ENCODE data around the gene GNB2. TPM values are rescaled to one million over a fixed set of nuclear protein-coding genes. Genes with fewer than 3 reads are reported as not detected.

The GNB2 gene
- total and polyA plus RNA-seq, 2 of the 13 experiments (the other 11 are each of a cell fraction or from before 2014, with no cell fraction given), result 48.3 to 67.1 TPM

- TF ChIP-seq ZNF703 (CRISPR knock-in tag; IDR thresholded peaks at IDR 0.05; ENCODE audit: borderline replicate concordance), result no peak
- no peak for TF ChIP-seq ZNF691 (CRISPR knock-in tag; IDR thresholded peaks at IDR 0.05; ENCODE audit: borderline replicate concordance, low read depth)
- no peak for TF ChIP-seq TCF7 (IDR thresholded peaks at IDR 0.05; ENCODE audit: low read depth)
- TF ChIP-seq ZNF878 (CRISPR knock-in tag; IDR thresholded peaks at IDR 0.05), result no peak
- no peak for TF ChIP-seq GZF1 (CRISPR knock-in tag; IDR thresholded peaks at IDR 0.05)
- TF ChIP-seq ZNF276 (CRISPR knock-in tag; IDR thresholded peaks at IDR 0.05; ENCODE audit: low read depth), result no peak
- no peak for TF ChIP-seq ZNF282 (IDR thresholded peaks at IDR 0.05; ENCODE audit: partially characterized antibody)
- no peak for TF ChIP-seq TARDBP (CRISPR knock-in tag; IDR thresholded peaks at IDR 0.05)
- TF ChIP-seq ZNF20 (CRISPR knock-in tag; IDR thresholded peaks at IDR 0.05), result no peak
- TF ChIP-seq PATZ1 (CRISPR knock-in tag; IDR thresholded peaks at IDR 0.05), result peak; percentile 63
- TF ChIP-seq HDAC1 (CRISPR knock-in tag; IDR thresholded peaks at IDR 0.05), result peak; percentile 26; the same call in 1 of the 2 replicates
- no peak for TF ChIP-seq RNF2 (conservative IDR thresholded peaks at IDR 0.05; ENCODE audit: low read depth)
- TF ChIP-seq ZNF615 (CRISPR knock-in tag; IDR thresholded peaks at IDR 0.05; ENCODE audit: borderline replicate concordance), result no peak
- no peak for TF ChIP-seq NR3C1 (CRISPR knock-in tag; IDR thresholded peaks at IDR 0.05)
- TF ChIP-seq HMGXB4 (CRISPR knock-in tag; IDR thresholded peaks at IDR 0.05; ENCODE audit: borderline replicate concordance in 1 of 2, low read depth in 1 of 2), result peak in 1 of 2 experiments; percentile 57; a peak in 1 of 4 replicates
- TF ChIP-seq ZFAT (CRISPR knock-in tag; conservative IDR thresholded peaks at IDR 0.05), result no peak
- TF ChIP-seq ZBTB26 (CRISPR knock-in tag; IDR thresholded peaks at IDR 0.05; ENCODE audit: borderline replicate concordance), result 0 out of 2 replicates have a peak, but pooled peaks have one; percentile 43
- 0 out of 2 replicates have a peak, but pooled peaks have one; percentile 9 for TF ChIP-seq FOXO1 (CRISPR knock-in tag; IDR thresholded peaks at IDR 0.05)
- no peak for TF ChIP-seq KLF15 (CRISPR knock-in tag; IDR thresholded peaks at IDR 0.05; ENCODE audit: borderline replicate concordance)
- no peak for TF ChIP-seq ELF3 (CRISPR knock-in tag; IDR thresholded peaks at IDR 0.05)
- no peak for TF ChIP-seq ZNF24 (IDR thresholded peaks at IDR 0.05)
These were observed 31.0 kb upstream of the GNB2 start (continued) for GRCh38 chr7:100642534-100642907.
